Astrocyte (in vitro differentiated cells and primary cell): Measurements from ENCODE around the gene RGS21. TPM values are rescaled to one million over a fixed set of nuclear protein-coding genes. Genes with fewer than 3 reads are reported as not detected.
A peak's percentile ranks its signal among the peaks of the same experiment; 100 is the strongest.

Experiments used
- DNase-seq: peaks from one replicate; pipeline ENCODE4 v3.0.0-alpha.2; 2010; ENCODE audit warnings: low read depth
- FAIRE-seq: peaks from 2 replicates; lab custom pipeline; 2011; peaks lifted over from hg19 to GRCh38; lab: Jason Lieb, UNC
- H2AFZ ChIP-seq: 2 replicates; pipeline ENCODE4 v1.6.0; 2012; ENCODE audit warnings: low read depth, low read length, inconsistent platforms
- H3K27ac ChIP-seq: 2 replicates; pipeline ENCODE4 v1.5.1; 2011; ENCODE audit warnings: low read depth, low read length, inconsistent platforms
- H3K27me3 ChIP-seq: 2 replicates; pipeline ENCODE4 v1.6.0; 2011; ENCODE audit warnings: low read length, inconsistent platforms; ENCODE audit not compliant: insufficient read depth
- H3K36me3 ChIP-seq: 2 replicates; pipeline ENCODE4 v1.5.1; 2011; ENCODE audit warnings: low read length, inconsistent platforms; ENCODE audit not compliant: insufficient read depth
- H3K4me1 ChIP-seq: 2 replicates; pipeline ENCODE4 v1.5.1; 2011; ENCODE audit warnings: low read length, inconsistent platforms; ENCODE audit not compliant: insufficient read depth
- H3K4me2 ChIP-seq: 2 replicates; pipeline ENCODE4 v1.6.0; 2012; ENCODE audit warnings: low read length, inconsistent platforms
- H3K4me3 ChIP-seq: 2 replicates; pipeline ENCODE4 v1.5.1; 2011; ENCODE audit warnings: low read depth, mild to moderate bottlenecking, low read length, inconsistent platforms; ENCODE audit not compliant: insufficient read depth
- H3K79me2 ChIP-seq: 2 replicates; pipeline ENCODE4 v1.6.0; 2012; ENCODE audit warnings: mild to moderate bottlenecking, low read length, inconsistent platforms; ENCODE audit not compliant: insufficient read depth
- H3K9ac ChIP-seq: 2 replicates; pipeline ENCODE4 v1.6.0; 2012; ENCODE audit warnings: mild to moderate bottlenecking, low read length, inconsistent platforms
- H3K9me3 ChIP-seq: 2 replicates; pipeline ENCODE4 v1.5.1; 2012; ENCODE audit warnings: low read depth, mild to moderate bottlenecking, low read length, inconsistent platforms; ENCODE audit not compliant: insufficient read depth
- H4K20me1 ChIP-seq: 2 replicates; pipeline ENCODE4 v1.6.0; 2012; ENCODE audit warnings: low read length, inconsistent platforms; ENCODE audit not compliant: insufficient read depth
- H3K27ac Mint-ChIP-seq: one replicate; pipeline ENCODE4 v1.8.0; 2021; ENCODE audit warnings: mild to moderate bottlenecking, mixed read lengths; ENCODE audit not compliant: unreplicated experiment
- H3K27me3 Mint-ChIP-seq: one replicate; pipeline ENCODE4 v1.8.0; 2021; ENCODE audit warnings: low read depth, mixed read lengths; ENCODE audit not compliant: unreplicated experiment
- H3K36me3 Mint-ChIP-seq: one replicate; pipeline ENCODE4 v1.8.0; 2021; ENCODE audit warnings: low read depth, mixed read lengths; ENCODE audit not compliant: unreplicated experiment
- H3K4me1 Mint-ChIP-seq: one replicate; pipeline ENCODE4 v1.8.0; 2021; ENCODE audit warnings: low read depth, mixed read lengths; ENCODE audit not compliant: unreplicated experiment
- H3K4me3 Mint-ChIP-seq: one replicate; pipeline ENCODE4 v1.8.0; 2021; ENCODE audit warnings: mild to moderate bottlenecking, moderate library complexity, mixed read lengths; ENCODE audit not compliant: unreplicated experiment
- H3K9me3 Mint-ChIP-seq: one replicate; pipeline ENCODE4 v1.8.0; 2021; ENCODE audit warnings: mild to moderate bottlenecking, mixed read lengths; ENCODE audit not compliant: unreplicated experiment
- EZH2 ChIP-seq: IDR thresholded peaks from 2 replicates; pipeline ENCODE4 v1.6.1; 2012; ENCODE audit warnings: mild to moderate bottlenecking, low read length, inconsistent platforms; ENCODE audit not compliant: insufficient read depth
- total RNA-seq: library from RNA; stranded (reverse); gene quantifications from 2 replicates; pipeline ENCODE4 v1.2.1, GENCODE V29; 2021
- TF ChIP-seq, protein P1 (sequence below): IDR thresholded peaks from 2 replicates; pipeline ENCODE4 v1.5.1; 2011; ENCODE audit warnings: low read depth, mild to moderate bottlenecking, inconsistent platforms, low read length, moderate library complexity; ENCODE audit not compliant: insufficient read depth

Gene RGS21
- total RNA-seq, 1 donor from 2014 or later = not detected

DNA sequence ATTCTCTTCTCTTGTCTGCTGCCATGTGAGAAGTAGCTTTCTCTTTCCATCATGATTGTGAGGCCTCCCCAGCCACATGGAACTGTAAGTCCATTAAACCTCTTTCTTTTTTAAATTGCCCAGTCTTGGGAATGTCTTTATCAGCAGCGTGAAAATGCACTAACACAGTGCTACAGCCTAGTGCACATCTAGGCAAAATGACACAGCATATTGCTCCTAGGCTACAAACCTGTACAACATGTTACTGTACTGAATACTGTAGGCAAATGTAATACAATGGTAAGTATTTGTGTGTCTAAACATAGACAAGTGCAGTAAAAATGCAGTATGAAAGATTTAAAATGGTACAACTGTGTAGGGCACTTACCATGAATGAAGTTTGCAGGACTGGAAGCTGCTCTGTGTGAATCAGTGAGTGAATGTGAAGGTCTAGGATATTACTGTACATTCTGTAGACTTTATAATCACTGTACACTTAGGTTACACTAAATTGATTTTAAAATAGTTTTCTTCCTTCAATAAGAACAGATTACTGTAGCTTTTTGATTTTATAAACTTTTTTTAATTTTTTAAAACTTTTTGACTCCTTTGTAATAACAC is 69.4 kb downstream of the RGS21 start:
- Mint-ChIP-seq H3K36me3 (no peaks in the 10 kb centered on the region), H3K27ac (no peak overlapping the region), H3K27me3 (no peaks in the 10 kb centered on the region), H3K9me3 (peaks cover 1% of the 10 kb centered on the region), H3K4me3 (no peak overlapping the region), H3K4me1 (no peaks in the 10 kb centered on the region)
- no peak overlapping the region for H3K4me3 ChIP-seq
- FAIRE-seq = no peak
- no peak for DNase-seq
- TF ChIP-seq, protein P1, sequence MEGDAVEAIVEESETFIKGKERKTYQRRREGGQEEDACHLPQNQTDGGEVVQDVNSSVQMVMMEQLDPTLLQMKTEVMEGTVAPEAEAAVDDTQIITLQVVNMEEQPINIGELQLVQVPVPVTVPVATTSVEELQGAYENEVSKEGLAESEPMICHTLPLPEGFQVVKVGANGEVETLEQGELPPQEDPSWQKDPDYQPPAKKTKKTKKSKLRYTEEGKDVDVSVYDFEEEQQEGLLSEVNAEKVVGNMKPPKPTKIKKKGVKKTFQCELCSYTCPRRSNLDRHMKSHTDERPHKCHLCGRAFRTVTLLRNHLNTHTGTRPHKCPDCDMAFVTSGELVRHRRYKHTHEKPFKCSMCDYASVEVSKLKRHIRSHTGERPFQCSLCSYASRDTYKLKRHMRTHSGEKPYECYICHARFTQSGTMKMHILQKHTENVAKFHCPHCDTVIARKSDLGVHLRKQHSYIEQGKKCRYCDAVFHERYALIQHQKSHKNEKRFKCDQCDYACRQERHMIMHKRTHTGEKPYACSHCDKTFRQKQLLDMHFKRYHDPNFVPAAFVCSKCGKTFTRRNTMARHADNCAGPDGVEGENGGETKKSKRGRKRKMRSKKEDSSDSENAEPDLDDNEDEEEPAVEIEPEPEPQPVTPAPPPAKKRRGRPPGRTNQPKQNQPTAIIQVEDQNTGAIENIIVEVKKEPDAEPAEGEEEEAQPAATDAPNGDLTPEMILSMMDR = no peak
- TF ChIP-seq EZH2 = no peak
- no peaks in the 10 kb centered on the region for H3K9me3 ChIP-seq
- no peak overlapping the region for H3K9ac ChIP-seq
- no peaks in the 10 kb centered on the region for H3K4me1 ChIP-seq
- no peaks in the 10 kb centered on the region for H4K20me1 ChIP-seq
- H3K27me3 ChIP-seq = no peaks in the 10 kb centered on the region
- H3K4me2 ChIP-seq = no peak overlapping the region
- no peaks in the 10 kb centered on the region for H3K36me3 ChIP-seq
- H3K79me2 ChIP-seq = no peaks in the 10 kb centered on the region
- H2AFZ ChIP-seq = no peak overlapping the region
- no peak overlapping the region for H3K27ac ChIP-seq

DNA sequence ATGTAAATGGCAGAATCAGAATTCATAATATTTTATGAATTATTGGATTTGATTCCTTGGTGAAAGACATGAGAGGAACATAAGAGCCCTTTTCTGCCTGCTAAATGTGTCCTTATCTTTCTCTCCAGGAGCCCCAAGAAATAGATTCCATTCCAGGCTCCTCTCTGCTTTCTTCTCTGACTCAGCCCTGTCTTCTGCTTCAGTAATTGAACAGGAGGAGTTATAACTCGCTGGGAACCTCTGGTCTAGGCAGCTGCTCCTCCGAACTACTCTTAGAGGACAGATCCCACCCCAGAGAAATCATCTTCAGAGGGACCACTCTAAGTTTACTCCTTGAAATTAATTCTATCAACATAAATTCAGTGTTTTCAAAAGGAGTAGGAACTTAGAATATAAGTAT is 78.4 kb downstream of the RGS21 start:
- Mint-ChIP-seq H3K9me3 (no peaks in the 10 kb centered on the region), H3K36me3 (no peaks in the 10 kb centered on the region), H3K27ac (no peak overlapping the region), H3K4me1 (peaks cover 1% of the 10 kb centered on the region), H3K4me3 (no peak overlapping the region), H3K27me3 (no peaks in the 10 kb centered on the region)
- no peak overlapping the region for H3K4me2 ChIP-seq
- no peak overlapping the region for H3K27ac ChIP-seq
- TF ChIP-seq, protein P1 = no peak
- no peak for TF ChIP-seq EZH2
- no peak overlapping the region for H2AFZ ChIP-seq
- H3K4me3 ChIP-seq = no peak overlapping the region
- H3K9me3 ChIP-seq = no peaks in the 10 kb centered on the region
- H3K36me3 ChIP-seq = no peaks in the 10 kb centered on the region
- no peaks in the 10 kb centered on the region for H4K20me1 ChIP-seq
- H3K9ac ChIP-seq = no peak overlapping the region
- H3K4me1 ChIP-seq = no peaks in the 10 kb centered on the region
- no peaks in the 10 kb centered on the region for H3K27me3 ChIP-seq
- FAIRE-seq (no peak), DNase-seq (no peak)
- H3K79me2 ChIP-seq = no peaks in the 10 kb centered on the region

DNA sequence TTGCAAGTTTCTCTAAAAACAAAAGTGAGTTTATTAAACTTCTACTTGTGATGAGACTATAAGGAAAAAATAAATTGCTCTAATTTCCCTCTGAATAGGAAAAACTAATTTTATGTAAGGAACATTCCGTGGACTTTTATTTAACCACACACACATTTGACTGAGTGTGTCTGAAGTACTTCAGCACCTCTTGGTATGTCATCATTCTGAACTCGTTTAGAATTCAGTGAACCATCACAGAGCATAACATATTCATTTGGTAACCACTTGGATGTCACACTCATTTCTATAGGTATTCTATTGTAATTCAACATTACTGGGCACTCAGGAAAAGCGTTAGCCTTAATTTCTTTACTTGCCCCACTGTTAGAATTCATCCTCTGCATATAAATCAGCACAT is 79.1 kb downstream of the RGS21 start:
- no peak overlapping the region for H3K27ac ChIP-seq
- H3K27me3 ChIP-seq = no peaks in the 10 kb centered on the region
- H3K9me3 Mint-ChIP-seq = no peaks in the 10 kb centered on the region
- H3K4me3 Mint-ChIP-seq = no peak overlapping the region
- H3K4me1 Mint-ChIP-seq = peaks cover 1% of the 10 kb centered on the region
- peak; percentile 8 for DNase-seq
- no peak overlapping the region for H2AFZ ChIP-seq
- no peak for TF ChIP-seq EZH2
- TF ChIP-seq, protein P1 = no peak
- H4K20me1 ChIP-seq = no peaks in the 10 kb centered on the region
- H3K27me3 Mint-ChIP-seq = no peaks in the 10 kb centered on the region
- no peak overlapping the region for H3K9ac ChIP-seq
- H3K4me3 ChIP-seq = no peak overlapping the region
- no peak overlapping the region for H3K27ac Mint-ChIP-seq
- no peak for FAIRE-seq
- no peak overlapping the region for H3K4me2 ChIP-seq
- no peaks in the 10 kb centered on the region for H3K36me3 Mint-ChIP-seq
- no peaks in the 10 kb centered on the region for H3K9me3 ChIP-seq
- H3K36me3 ChIP-seq = no peaks in the 10 kb centered on the region
- H3K79me2 ChIP-seq = no peaks in the 10 kb centered on the region
- H3K4me1 ChIP-seq = no peaks in the 10 kb centered on the region
